Measurements from ENCODE around the gene QSOX2.
A peak's percentile ranks its signal among the peaks of the same experiment; 100 is the strongest.

QSOX2 gene, protein sequence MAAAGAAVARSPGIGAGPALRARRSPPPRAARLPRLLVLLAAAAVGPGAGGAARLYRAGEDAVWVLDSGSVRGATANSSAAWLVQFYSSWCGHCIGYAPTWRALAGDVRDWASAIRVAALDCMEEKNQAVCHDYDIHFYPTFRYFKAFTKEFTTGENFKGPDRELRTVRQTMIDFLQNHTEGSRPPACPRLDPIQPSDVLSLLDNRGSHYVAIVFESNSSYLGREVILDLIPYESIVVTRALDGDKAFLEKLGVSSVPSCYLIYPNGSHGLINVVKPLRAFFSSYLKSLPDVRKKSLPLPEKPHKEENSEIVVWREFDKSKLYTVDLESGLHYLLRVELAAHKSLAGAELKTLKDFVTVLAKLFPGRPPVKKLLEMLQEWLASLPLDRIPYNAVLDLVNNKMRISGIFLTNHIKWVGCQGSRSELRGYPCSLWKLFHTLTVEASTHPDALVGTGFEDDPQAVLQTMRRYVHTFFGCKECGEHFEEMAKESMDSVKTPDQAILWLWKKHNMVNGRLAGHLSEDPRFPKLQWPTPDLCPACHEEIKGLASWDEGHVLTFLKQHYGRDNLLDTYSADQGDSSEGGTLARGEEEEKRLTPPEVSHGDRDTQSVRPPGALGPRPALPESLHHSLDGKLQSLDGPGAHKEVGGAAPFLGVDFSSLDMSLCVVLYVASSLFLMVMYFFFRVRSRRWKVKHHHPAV

DNA sequence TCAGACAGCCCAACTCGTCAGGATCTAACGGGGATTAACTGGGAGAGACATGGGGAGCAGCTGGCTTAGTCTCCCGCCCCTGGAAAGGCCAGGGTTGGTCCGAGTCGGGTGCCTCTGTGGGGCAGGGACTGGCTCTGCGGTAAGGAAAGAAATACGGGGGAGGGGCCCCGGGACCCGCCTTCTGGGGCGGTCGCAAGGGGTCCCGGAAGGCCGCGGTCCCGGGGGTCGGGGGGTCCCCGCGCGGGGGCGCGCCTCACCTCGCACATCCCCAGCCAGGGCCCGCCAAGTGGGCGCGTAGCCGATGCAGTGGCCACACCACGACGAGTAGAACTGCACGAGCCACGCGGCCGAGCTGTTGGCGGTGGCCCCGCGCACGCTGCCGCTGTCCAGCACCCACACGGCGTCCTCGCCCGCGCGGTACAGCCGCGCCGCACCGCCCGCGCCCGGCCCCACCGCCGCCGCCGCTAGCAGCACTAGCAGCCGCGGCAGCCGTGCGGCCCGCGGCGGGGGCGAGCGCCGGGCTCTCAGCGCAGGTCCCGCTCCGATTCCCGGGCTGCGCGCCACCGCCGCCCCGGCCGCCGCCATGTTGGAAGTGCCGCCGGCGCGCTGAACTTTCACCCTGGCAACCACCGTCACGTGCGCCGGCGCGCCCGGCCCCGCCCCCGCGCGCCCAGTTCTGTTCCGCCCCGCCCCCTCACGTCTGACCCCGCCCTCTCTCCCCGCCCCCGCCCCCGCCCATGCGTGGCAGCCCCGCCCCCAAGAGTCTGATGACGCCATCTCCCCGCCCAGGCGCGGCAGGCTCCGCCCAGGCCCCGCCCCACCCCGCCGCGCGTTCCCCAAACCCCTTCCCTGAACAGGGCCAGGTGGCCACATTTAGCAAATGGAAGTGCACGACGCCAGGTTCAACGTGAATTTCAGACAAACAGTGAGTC, at the start of gene QSOX2:
QSOX2 (minus strand) TSS at position 594 of the 932 bp plus-strand sequence; CDS start at position 585, 9 bp downstream.
- peak; percentile 76 for DNase-seq

DNA sequence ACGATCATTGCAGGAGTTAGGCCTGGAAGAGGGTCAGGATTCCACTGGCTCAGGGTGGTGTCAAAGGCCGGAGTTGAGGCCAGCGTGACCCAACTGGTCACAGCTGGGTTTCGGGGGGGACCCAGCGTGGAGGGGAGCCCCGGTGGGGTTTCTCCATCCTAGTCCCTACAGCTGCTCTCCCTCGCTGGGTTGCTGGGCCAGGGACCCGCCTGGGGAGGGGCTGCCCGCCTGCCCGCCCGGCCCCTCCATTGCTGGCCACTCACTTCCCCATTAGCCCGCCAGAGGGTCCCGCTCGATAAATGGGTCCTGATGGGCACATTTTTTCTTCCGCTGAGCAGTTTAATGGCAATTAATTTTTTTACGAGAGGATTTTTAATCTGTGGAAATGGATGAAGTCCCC, 49.4 kb upstream of the QSOX2 start:
- DNase-seq: no peak

DNA sequence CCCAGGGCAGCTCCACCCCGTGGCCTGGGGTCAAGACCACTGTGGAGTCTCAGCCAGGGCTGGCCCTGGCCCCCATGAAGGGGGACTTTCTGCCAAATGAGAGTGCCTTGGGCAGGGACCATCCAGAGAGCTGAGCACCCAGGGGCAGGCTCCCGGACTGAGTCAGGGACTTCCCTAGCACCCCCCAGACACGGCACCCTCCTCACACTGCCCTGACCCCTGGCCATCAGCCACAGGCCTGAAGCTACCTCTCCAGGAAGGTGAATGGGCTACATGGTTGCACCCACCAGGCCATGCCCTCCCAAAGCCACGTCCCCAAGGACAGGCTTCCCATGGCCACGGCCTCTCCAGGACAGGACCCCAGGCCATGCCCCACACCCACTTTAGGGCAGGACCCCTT, 48.8 kb upstream of the QSOX2 start:
- DNase-seq: no peak

DNA sequence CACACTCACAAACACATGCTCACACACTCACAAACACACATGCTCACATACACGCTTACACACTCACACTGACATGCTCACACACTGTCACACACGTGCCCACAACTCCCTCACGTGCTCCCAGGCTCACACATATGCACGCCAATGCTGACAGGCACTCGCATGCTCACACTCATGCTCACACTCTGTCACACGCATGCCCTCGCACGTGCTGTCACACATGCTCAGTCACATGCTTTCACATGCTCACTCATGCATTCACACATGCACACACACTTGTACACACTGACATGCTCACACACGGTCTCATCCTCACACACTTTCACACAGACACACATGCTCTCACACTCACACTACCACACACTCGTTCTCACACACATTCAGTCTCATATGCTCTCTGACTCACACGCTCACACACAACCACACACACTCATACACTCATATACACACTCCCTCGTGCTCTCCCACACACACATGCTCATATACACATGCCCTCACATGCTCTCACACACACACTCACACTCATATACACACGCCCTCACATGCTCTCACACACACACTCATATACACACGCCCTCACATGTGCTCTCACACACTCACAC, 48.0 kb upstream of the QSOX2 start:
- no peak for DNase-seq

DNA sequence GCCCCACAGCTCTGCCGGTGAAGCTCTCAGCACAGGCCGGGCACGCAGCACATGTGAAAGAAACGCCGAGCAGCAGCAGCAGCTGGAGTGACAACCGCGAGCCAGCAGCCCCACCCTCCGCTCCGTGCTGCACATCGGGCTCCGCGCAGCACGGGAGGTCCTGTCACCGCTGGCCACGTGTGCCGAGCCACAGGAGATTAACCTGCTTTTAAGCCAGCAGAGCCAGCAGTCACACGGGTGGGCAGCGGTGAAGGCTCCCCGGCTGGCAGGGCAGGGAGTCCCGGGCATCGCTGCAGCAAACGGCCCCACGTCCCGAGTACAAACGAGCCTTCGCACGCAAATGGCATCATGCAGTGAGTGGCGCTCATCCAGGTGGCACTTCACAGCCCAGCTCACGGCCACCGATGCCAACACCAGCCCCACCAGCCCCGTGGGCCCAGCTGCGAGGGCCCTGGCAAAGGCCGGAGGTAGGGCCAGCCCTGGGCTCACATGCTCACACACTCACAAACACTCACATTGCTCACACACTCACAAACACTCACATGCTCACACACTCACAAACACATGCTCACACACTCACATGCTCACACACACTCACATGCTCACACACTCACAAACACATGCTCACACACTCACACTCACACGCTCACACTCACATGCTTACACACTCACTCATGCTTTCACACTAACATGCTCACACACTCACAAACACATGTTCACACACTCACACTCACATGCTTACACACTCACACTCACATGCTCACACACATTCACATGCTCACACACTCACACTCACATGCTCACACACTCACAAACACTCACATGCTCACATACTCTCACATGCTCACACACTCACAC, 47.2 kb upstream of the QSOX2 start:
- DNase-seq: no peak

DNA sequence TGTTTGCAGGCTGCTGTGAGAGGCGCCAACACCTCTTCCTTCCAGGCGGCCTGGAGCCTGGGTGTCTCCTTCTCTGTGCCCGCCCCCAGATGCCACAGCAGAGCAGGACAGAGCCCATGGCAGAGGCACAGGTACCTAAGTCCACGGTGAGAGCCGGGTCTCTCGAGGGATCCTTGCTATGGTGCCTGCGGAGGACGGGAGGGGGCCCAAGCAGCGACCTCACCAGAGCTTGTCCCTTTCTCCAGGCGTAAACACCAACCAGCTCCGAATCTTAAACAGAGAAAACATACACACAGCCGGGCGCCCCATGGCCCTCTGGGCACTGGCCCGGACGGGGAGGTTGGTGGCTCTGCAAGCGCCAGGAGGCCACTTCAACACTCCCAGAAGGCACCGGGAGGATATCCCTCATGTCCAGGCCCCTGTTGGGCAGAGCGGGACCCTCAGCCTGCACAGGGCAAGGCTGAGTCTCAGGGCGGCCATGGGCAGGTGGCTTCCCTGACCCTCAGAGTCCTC, 46.5 kb upstream of the QSOX2 start:
- no peak for DNase-seq

DNA sequence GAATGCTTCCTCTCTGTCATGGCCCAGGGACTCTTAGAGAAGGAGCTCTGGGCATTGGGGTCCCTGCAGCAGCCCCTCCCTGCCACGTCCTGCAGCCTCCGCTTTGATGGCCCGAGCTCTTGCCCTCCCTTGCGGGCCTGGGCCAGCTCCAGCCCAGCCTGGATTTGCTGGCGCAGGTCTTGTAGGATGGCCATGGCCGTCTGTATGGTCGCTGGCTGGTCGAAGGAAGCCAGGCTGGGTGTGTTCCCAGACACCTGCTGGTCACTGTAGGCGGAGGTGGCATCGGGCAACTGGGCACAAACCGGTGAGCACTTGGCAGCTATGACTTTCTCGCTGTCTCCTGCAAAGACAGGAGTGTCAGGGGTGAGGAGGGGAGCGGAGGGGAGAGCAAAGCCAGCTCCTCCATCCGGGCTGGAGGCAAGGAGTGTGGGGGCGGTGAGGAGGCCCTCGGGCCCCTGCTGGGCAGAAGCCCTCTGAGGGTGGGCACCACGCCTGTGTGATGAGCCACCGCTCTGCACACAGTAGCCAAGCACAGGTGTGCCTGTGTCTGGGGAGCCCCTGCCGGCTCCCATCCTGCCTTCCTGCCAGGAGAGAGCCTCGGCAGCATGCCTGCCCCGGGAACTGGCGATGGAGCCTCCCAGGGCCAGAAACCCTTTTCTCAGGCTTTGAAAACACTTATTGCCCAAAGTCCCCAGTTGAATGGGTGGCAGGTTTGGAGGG, 45.9 kb upstream of the QSOX2 start:
- no peak for DNase-seq

DNA sequence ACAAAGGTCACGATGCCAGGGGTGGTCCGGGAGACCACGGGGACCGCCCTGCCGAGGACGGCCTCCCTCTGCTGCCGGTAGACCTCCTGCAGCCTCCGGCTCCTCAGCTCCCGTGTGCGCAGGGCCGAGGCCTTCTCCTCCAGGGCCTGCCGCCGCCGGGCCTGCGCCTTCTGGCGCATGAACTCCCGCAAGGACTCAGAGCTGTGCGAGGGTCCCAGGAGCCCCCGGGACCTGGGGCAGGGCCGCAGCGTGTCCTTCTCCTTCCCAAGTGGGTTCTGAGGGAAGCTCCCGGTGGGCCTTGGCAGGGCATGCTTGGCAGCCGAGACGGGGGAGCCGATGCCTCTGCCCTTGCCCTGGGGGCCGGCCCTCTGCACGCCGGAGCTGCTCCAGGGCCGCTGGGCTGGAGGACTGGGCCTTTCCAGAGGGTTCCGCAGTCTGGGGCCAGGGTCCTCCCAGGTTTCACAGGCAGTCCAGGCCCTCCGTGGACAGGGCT, 44.9 kb upstream of the QSOX2 start:
- no peak for DNase-seq

DNA sequence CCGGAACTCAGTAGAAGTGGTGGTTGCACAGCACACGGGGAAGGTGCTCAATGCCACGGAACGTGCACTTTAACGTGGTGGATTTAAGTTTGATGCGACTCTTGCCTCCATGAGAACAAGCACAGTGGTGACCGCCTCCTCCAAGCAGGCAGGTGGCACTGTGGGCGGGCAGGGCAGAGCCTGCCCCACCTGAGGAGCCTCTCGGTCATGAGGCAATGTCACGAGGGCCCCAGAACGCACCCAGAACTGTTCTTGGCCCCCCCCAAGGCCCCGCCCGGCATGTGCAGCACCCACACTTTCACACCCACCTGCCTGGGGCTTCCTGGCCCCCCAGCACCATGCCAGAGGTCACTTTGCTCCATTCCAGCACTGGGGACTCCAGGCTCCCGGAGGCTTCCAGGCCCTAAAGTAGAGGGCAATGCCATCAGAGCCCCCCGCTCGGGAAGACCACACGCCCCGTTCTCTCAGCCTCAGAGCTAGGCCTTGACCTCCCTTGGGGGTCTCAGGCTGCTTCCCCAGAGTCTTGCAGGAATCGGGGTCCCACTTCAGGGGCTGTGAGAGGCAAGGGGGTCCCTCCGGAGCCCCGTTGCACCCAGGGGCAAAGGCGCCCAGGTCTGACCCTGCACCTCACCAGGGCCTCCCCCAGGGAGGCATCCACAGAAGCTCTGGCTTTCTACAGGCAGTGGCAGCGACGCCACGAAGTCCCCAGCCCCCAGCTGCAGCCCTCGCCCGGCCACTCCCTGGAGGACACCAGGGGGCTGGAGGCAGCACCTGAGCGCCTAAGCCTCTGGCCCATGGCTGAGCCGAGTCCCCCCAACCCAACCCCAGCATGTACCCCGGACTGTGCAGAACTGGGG, 44.3 kb upstream of the QSOX2 start:
- DNase-seq: no peak

DNA sequence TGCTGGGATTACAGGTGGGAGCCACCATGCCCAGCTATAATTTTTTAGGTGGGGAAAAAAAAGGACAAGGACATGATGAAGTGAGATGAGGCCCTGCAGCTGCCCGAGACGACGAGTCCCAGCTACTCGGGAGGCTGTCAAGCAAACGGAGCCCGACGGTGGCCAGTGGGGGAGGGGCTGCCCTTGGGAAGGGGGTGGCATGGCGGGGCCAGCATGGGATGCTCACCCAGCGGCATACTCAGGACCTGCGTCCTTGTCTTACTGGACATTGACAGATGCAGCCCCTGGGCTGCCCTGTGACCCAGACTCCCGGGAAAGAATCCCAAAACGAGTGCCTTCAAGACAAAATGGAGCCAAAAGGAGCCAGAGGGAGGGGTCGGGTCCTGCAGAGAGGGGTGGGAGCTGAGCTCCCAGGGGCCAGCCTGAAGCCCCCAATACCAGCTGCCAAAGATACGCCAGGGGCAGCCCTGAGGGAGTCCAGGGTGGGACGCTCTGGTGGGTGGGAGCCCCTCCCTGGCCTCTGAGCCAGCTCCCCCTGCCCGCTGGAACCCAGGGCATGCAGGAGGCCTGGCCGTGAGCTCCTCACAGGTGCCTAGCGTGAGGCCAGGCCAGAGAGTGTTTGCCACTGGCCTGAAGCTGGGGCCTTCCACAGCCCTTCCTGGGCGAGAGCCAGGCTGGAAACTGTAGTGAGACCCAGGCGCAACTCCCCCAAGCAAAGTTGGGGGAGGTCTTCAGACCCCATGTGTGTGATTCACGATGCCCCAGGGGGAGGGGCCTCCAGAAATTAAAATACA, 42.5 kb upstream of the QSOX2 start:
- no peak for DNase-seq

DNA sequence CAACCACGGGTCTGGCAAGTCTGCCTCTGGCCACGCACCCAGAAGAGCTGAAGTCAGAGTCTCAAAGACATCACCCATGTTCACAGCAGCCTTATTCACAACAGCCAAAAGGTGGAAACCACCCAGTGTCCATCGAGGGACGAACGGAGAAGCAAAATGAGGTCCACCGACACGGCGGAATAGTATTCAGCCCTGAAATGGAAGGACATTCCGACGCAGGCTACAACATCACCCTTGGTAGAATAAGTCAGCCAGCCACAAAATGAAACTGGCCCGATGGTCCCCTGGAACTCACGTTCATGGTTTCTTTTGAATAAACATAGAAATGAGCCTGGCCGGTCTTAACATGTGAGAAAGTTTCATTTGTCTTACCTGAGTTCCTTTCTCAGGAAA, 41.4 kb upstream of the QSOX2 start:
- no peak for DNase-seq

DNA sequence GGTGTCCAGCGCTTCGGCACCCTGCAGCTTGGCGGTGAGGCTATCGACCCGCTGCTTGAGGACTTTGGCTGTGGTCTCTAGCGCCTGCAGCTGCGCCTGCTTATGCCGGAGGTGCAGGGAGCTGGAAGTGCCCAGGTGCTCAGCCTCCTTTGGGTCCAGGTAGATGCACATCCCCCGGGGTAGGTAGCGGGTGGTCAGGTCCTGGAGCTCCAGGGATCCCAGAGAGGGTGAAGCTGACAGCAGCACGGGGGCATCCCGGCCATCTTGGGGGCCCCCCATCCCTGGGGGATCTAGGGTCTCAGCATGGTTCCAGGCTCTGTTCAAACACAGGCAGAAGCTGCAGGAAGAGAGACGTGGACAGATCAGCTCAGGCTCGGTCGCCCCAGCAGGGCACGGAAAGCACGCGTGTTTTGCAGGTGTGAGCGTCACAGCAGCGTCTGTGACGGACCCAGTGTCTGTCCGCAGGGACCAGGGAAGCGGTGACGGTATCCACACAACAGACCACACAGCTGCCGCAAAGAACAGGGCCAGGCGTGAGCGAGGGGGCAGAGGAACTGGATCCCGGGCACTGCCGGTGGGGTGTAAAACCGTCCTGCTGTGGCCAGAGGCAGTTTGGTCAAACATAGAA, 40.9 kb upstream of the QSOX2 start:
- no peak for DNase-seq

DNA sequence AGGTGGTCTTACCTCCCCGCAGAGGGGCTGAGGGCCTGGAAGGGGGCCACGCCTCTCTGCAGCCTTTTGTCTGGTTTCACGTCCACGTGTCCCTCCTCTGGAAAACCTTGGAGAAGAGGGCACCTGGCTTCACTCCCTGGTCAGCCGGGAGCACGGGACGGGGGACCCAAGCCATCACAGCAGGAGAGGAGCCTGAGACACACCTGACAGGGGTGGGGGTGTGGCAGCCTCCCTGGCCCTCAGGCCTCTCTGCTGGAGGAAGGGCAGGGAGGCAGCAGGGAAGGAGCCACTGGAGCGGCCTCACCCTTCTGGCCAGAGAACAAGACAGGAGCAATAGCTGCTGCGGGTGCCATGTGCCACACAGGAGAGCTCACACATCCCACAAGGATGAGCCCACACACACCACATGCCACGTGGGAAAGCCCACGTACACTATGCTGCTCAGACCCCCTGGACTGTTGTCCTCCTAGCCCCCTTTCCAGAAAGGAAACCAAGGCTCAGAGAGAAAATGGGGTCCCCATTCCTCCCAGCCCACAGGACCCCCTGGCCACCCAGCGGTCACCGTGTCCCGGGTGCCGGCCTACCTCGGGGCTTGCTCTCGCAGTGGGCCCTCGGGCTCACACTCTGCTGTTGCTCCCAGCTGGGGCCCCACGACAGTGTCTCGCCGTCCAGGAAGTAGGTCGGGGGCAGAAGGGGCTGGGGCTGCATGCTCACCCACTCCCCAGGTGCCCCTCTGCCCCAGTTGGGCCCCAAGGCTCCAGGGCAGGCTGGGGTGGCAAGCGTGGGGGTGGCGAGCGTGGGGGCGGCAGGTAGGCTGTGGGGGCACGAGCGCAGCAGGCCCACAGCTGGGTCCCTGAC, 40.1 kb upstream of the QSOX2 start:
- DNase-seq: no peak

DNA sequence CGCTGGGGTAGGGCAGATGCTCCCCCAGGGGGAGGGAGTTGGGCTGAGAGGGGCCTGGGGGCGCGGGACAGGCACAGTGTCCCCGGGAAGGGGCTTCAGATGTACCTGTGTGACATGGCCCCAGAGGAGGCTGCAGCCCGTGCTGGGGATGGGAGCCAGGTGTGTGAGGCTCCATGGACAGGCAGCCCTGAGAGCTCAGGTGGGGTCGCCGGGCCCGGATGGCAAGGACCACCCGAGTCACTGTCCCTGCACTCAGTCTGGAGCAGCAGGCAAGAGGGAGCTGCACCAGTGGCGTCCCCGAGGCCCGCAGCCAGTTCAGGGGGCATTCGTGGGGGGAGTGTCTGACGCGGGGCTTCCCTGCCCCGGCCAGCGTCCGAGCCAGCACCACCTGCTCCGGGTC, 39.3 kb upstream of the QSOX2 start:
- DNase-seq: no peak

DNA sequence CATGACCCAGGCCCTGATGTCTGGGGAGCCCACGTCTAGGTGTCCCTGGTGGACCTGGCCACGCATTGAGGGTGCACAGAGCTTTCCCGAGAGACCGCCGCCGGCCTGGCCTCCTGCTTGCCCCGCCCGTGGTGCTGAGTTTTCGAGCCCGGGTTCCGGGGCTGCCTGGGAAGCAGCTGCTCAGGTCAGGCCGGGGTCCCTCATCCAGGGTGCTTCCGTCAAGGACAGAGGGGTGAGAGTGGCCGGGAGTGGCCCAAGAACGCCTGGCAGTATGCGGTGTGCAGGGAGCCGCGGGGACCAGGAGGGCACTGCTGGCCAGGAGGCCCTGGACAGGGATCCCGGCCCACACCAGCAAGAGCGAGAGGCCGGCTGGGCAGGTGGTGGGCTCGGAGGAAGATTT, 38.7 kb upstream of the QSOX2 start:
- DNase-seq: no peak

DNA sequence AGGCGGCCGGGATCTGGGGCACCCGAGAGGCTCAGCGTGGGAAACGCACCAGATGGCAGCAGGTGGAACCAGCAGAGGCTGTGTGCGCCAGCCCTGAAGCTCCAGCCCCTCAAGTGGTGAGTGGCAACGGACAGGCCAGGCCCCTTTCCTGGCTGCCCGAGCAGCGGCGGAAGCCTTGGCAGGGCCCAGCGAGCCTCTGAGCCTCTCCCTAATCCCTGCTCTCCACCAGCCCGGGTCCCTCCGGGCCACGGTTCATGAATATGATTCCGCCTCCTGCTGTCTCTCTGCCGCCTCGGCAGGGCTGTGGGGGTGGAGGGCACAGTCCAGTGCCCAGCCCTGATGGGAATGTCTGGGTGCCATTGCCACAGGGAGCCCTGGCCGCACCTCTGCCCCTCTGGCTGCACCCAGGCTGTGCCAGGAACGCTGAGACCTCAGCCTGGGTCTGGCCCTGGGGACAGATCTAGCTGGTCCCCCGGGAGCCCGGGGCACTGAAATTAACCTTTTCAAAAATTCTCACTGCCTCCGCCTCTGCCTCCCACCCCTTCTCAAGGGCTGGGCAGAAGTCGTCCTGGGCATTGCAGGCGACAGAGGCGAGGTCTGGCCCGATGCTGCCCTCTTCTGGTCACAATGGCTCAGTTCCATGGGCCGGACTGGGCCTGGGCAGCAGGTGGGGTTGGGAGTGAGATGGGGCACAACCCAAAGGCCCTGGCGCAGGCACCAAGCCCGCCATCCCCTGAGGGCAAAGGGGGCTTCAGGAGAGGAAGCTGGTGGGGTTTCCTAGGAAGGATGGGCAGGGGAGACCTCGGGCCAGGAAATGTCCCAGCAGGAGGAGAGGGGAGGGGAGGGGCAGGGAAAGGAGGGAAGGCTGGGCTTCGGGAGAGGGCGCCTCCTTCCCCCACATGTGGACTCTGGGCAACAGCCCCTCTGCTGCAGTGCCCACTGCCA, 38.0 kb upstream of the QSOX2 start:
- peak; percentile 55 for DNase-seq

Data from activated effector memory CD4-positive, alpha-beta T cell treated with Interleukin-2 at 50 U/mL for 16 hours (primary cell).